GM12874 (cell line): ENCODE data around the gene LSP1.

Source experiments
- CTCF ChIP-seq: IDR thresholded peaks from 2 replicates; pipeline ENCODE4 v1.5.1; 2011; ENCODE audit warnings: low read depth, mild to moderate bottlenecking, control low read depth, low read length, moderate library complexity; ENCODE audit not compliant: insufficient read depth

The LSP1 gene

GRCh38 chr11:1840780-1841480 lies 12.0 kb upstream of the LSP1 start:
- no peak for TF ChIP-seq CTCF

GRCh38 chr11:1841511-1842148 lies 11.3 kb upstream of the LSP1 start:
- TF ChIP-seq CTCF = no peak

- no peak for TF ChIP-seq CTCF
Observed at GRCh38 chr11:1842149-1843097, 10.5 kb upstream of the LSP1 start.

- TF ChIP-seq CTCF = no peak
Observed at GRCh38 chr11:1843098-1843473, 9.8 kb upstream of the LSP1 start.

- no peak for TF ChIP-seq CTCF
Observed at GRCh38 chr11:1843796-1844195, 9.1 kb upstream of the LSP1 start.

- TF ChIP-seq CTCF = no peak
Observed at GRCh38 chr11:1844221-1845094, 8.4 kb upstream of the LSP1 start.

- no peak for TF ChIP-seq CTCF
Observed at GRCh38 chr11:1845095-1845429, 7.8 kb upstream of the LSP1 start.
